ENCODE data around the gene DRC7.
A peak's percentile ranks its signal among the peaks of the same experiment; 100 is the strongest.
"Not testable (repeated sequence)": the region's sequence is repeated elsewhere in the genome, so short reads cannot be mapped to it uniquely, and the experiment has no call there.

DRC7 gene

DNA sequence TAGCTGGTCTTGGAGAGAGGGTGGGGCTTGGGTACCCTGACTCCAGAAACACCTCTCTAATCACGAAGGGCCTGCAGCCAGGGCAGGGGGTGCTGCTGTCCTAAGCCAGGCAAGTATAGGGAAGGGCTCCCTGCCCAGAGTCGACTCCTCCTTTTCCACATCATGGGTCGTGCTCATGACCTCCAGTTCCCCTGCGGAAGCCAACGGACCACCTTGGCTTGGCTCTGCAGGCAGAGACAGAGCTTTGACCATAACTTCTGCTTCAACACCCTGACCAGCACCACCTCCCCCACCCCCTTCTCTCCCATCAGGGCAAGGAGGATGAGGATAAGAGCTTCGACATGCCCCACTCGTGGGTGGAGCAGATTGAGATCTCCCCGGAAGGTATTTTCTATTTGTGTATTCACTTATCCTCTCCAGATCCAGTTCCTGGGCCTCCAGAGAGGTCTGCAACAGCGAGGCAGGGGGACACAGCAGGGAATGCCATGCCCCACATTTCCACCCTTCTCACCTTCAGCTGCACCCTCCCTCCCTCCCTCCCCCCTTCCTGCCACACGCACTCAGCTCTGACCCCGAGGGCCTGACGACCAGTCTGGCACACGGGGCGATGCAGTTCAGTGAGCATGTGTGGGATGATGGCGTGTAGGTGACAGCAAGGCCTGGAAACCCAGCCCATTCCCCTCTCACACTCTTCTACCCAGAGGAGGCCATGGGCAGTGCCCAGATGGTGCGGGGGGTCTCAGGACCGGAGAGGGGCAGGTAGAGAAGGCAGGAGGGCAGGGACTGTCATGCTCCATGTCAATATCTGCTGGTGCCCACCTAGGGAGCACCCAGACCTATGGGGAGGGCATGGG is 27.0 kb downstream of the DRC7 start:
- DNase-seq = no peak

DNA sequence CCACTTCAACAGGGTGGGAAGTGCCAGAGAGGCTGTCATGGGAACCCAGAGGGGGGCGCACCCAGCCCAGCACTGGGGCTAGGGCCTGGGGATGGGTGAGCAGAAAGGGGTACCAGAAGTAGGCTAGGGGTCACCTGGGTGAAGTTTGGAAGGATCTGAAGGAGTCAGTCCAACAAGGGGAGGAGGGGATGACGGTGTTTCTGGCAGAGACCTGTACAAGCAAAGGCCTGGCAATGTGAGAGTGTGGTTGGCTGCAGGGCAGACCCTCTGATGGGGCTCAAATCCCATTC is 27.5 kb downstream of the DRC7 start:
- no peak for DNase-seq

DNA sequence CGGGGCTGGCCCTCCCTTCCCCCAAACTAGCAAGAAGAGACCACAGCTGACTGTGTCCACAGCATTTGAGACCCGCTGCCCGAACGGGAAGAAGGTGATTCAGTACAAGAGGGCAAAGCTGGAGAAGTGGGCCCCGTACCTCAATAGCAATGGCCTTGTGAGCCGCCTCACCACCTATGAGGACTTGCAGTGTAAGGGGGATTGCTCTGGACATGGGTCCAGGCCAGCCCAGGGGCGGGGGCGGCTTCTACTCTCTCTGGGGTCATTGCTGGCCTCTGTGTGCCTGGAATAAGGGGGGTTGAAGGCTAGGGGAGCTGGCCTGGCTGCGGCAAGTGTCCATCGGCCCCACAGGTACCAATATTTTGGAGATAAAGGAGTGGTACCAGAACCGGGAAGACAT is 28.0 kb downstream of the DRC7 start:
- no peak for DNase-seq

DNA sequence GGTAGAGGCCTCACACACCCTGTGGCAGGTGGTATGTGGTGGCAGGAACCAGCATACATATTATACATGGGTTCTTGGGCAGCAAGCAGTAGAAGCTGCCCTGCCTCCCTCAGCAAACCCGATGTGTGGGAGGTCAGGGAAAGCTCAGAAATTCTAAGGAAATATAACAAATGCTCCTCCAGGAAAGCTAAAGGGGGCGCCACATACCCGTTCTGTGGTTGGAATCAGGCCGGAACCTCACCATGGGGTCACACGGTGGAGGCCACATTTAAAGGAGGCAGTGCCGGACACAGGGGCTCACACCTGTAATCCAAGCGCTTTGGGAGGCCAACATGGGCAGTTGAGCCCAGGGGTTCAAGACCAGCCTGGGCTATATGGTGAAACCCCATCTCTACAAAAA is 28.6 kb downstream of the DRC7 start:
- DNase-seq = no peak

DNA sequence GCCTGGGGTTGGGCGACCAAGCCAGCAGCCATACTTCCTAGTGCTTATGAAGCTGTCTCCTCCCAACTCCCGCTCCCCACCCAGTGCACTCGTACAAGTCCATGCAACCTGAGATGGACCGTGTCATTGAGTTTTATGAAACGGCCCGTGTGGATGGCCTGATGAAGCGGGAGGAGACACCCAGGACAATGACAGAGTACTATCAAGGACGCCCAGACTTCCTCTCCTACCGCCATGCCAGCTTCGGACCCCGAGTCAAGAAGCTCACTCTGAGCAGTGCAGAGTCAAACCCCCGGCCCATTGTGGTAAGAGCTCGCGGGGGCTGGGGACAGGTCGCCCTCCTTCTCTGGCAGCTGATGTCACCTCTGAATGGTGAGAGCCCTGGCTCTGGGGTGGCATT is 29.9 kb downstream of the DRC7 start:
- DNase-seq = no peak

DNA sequence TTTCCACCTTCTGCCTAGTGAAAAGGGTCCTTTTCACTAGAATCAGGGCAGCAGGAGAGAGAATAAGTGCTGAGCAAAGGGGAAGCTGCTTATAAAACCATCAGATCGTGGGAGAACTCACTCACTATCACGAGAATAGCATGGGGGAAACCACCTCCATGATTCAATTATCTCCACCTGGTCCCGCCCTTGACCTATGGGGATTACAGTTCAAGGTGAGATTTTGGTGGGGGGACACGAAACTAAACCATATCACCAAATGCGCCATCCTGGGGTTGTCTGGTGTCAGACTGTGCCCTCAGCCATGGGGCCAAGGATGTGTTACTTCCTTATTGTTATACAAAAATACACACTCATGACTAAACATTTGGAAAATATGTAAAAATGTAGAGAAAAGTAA is 30.5 kb downstream of the DRC7 start:
- no peak for DNase-seq

DNA sequence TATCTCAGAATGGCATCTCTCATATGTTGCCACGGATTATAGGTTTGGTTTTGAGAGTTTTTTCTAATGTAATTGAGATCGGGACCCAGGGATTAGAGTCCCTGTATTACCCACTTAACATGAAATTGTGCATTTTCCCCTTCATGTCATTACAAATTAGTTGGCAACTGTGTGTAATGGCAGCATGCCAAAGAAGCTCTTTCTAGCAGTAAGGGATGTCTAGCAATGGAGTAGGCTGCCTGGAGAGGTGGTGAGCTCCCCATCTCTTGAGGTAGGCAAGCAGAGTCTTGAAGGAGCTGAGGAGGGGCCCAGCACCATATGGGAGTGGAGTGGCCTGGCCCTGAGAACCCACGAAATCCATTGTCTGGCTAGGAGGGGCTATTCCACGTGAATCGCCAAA is 30.9 kb downstream of the DRC7 start:
- no peak for DNase-seq

DNA sequence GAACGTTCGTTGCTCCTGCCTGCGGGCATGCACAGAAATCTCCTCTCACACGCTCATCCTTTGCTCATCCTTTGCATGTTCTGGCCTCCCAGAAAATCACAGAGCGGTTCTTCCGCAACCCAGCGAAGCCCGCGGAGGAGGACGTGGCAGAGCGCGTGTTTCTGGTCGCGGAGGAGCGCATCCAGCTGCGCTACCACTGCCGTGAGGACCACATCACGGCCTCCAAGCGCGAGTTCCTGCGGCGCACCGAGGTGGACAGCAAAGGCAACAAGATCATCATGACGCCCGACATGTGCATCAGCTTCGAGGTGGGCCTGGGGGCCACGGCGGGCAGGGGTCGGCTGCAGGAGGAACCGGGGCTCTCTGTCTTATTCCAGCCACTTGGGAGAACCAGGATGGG is 31.4 kb downstream of the DRC7 start:
- DNase-seq = no peak

DNA sequence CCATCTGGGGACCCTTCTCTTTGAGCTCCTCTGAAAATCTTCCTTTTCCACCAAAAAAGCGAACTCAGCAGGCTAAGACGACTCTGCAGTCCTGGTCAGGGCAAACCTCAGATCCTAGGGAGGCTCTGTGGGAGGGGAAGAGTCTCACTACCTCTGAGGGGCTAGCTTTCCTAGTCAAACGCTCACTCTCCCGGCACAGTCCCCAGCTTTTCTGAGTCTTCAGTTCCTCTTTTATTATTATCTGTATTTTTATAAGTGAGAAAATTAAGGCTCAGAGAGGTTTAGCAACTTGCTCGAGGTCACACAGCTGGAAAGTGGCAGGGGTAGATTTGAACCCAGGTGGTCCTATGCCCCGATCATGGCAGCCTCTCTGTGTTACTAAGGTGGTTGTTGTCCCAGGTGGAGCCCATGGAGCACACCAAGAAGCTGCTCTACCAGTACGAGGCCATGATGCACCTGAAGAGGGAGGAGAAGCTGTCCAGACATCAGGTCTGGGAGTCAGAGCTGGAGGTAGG is 31.9 kb downstream of the DRC7 start:
- DNase-seq = no peak

DNA sequence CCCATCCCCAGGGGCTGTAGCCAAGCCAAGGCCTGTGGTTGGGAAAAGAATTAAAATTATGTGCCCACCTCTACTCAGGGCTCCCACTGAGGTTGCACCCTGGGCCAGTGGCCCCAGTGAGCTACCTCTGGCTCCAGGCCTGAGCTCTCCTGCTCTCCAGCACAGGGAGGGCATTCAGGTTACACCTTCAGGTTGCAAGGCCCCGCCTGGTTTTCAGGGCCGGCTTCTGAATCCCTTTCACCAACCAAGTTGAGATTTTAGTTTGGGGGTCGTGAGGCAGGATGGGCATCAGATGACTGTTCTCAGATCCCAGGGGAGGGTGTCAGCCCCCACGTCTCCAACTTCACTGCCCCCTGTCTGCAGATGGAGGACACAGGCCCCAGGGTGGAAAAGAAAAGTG is 33.0 kb downstream of the DRC7 start:
- no peak for DNase-seq

DNA sequence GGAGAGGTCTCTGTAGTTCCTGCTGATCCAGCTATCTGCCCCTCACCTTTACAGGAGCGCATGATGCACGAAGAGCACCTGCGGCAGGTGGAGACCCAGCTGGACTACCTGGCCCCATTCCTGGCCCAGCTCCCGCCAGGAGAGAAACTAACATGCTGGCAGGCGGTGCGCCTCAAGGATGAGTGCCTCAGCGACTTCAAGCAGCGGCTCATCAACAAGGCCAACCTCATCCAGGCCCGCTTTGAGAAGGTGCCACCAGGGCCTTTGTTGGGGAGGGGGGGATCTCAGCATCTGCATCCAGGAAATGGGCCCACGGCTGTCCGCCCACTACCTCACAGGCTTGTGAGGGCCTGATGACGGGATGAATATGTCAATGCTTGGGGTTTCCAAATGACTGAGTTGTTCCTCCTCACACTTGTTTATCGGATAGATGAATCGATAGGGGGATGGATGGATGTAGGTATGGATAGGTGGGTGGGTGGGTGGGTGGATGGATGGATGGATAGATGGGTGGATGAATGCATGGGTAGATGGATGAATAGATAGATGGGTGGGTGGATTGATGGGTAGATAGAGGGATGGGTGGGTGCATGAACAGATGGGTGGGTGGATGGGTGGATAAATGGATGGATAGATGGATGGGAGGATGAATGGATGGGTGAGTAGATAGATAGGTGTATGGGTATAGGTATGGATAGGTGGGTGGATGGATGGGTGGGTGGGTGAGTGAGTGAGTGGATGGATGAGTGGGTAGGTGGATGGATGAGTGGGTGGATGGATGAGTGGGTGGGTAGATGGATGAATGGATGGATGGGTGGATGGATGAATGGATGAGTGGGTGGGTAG is 34.0 kb downstream of the DRC7 start:
- DNase-seq = no peak

DNA sequence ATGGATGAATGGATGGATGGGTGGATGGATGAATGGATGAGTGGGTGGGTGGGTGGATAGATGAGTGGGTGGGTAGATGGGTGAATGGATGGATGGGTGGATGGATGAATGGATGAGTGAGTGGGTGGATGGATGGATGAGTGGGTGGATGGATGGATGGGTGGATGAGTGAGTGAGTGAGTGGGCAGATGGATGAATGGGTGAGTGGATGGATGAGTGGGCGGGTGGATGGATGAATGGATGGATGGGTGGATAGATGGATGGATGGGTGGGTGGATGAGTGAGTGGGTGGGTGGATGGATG is 34.5 kb downstream of the DRC7 start:
- no peak for DNase-seq

DNA sequence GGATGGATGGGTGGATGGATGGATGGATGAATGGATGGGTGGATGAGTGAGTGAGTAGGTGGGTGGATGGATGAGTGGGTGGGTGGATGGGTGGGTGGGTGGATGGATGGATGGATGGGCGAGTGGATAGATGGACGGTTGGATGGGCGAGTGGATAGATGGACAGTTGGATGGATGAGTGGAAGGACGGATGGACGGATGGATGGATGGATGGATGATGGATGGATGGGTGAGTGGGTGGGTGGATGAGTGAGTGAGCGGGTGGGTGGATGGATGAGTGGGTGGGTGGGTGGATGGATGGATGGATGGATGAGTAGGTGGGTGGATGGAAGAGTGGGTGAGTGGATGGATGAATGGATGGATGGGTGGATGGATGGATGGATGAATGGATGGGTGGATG is 35.2 kb downstream of the DRC7 start:
- DNase-seq = not testable (repeated sequence)

DNA sequence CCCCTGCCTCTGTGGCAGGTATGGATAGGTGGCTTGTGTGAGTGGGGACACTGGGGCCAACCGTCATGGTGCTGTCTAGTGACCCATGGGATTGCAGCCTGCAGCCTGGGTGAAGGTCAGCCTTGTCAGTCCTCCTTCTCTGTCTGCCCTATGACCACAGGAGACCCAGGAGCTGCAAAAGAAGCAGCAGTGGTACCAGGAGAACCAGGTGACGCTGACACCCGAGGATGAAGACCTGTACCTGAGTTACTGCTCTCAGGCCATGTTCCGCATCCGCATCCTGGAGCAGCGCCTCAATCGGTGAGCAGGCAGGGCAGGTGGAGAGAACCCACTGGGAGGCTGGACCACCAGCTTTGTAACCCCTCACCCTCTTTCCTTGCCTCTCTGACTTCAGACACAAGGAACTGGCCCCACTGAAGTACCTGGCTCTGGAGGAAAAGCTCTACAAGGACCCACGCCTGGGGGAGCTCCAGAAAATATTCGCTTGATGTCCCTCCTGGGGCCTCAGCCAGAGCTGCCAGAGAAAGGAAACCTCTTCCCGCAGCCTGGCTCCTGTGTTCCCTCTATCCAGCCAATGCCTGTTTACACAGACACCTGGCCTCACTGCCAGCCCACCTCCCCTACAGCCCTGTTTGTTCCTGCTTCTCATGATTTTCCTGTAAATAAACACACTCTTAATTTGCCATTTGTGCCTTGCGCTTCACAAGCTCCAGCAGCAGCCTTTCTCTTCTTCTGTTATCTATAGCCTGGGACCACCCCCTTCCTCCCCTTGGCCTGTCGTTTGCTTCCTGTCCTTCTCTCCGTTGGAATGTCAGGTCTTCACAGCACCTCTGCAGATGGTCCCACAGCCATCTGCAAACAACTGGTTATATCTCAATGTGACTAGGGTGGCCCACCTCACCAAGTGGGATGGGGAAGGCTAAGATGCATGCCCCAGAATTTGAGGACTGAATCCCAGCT is 36.4 kb downstream of the DRC7 start:
- no peak for DNase-seq

DNA sequence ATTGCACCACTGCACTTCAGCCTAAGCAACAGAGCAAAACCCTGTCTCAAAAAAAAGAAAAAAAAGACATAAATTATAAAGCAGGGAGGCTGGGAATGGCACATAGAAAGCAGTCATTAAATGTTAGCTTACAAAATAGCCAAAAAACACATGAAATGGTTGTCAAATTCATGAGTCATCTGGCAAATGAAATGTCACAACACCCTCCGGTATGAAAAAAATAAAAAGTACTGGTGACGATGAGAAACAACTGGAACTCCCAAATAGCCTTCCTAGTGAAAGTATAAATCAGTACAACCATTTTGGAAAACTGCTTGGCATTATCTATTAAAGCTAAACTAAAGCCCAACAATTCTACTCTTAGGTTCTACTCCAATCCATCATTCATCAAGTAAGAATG is 37.4 kb downstream of the DRC7 start:
- no peak for DNase-seq

DNA sequence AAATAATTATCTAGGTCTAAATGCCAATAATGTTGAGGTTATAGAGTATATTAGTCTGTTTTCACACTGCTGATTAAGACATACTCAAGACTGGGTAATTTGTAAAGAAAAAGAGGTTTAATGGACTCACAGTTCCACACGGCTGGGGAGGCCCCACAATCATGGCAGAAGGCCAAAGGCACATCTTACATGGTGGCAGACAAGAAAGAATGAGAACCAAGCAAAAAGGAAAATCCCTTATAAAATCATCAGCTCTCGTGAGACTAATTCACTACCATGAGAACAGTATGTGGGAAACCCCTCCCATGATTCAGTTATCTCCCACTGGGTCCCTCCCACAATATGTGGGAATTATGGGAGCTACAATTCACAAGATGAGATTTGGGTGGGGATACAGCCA is 38.1 kb downstream of the DRC7 start:
- DNase-seq = no peak

DNA sequence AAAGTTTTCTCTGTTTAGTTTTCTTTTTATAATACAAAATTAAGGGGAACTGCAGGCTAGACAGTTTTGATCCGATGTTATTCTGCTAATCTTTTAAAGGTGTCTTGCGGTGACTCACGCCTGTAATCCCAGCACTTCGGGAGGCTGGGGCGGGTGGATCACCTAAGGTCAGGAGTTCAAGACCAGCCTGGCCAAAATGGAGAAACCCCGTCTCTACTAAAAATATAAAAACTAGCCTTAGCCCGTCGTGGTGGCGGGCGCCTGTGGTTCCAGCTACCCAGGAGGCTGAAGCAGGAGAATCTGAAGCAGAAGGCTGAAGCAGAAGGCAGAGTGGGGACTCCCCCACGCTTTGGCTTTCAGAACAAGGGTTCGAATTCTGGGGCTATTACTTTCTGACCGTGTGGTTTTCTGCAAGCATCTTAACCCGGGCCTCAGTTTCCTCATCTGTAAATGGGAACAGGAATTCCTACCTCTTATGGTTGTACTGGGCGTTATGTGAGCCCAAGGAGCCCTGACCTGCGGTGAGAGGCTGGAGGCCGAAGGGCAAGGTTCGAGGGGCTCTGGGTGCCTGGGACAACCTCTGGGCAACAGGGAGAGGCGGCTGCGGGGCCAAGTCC is 39.8 kb downstream of the DRC7 start:
- no peak for DNase-seq

DNA sequence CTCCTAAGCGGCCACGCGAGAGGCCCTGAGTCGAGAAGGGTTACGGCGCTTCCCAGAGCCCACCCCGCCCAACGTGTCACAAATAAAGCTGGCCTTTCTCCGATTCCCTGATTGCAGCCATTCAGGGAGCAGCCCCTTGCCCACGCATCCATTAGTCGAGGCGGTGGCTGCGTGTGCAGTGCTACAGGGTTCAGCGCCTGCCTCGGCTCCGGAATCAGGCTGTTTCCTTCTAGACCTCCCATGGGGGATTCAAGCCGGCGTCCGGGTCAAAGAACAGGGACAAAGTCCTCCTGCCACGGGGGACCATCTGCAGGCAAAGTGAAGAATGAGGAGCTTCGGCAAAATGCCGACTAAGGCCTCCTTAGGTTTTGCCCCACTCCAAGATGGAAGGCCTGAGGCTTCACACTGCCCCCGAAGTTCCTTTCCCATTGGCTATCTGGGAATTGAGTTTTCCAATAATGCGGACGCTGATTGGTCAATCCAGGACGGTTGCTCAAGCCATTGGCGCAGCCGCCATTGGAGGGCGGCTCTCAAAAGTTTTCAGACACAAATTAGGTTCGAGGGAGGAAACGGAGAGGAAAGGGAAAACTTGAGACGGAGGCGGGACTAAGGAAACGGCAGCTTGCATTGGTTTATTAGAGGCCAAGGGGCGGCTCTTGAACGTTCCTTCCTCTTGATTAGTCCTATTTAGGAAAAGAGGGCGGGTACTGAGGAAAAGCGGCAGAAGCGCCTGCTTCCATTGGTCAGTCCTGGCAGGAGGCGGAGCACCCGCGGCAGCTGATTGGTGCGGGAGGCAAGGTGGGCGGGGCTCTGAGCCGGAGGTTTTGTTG is 40.5 kb downstream of the DRC7 start:
- DNase-seq = peak; percentile 96

DNA sequence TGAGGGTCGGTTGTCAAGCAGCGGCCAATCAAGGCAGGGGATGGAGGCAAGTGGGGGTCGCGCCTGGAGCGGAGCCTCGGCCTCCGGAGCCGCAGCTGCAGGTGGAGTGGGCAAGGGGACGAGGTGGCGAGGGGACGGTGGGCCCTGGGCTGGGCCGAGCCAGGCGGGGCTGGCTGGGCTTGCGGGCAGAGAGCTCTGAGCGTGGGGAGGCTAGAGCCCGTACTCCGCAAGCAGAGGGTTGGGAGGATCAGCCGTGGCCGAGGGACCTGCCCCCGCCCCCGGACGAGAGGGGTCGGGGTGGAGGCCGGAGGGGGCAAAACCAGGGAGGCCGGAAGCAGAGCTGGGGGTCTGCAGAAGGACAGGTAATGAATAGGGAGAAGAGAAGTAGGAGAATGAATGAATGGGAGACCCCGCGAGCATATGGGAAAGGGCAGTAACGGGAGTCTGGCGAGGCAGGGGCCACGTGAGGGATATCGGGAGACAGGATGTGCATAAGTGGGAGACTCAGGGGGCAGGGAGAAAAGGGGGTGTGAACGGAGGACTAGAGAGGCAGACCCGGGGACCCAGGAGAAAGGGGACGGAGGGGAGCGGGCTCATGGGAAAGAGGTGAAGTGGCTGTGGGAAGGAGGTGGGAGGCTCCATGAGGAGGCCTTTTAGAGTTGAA is 41.3 kb downstream of the DRC7 start, which contains the start of gene KATNB1:
Gene KATNB1, plus strand, starts transcription at position 16 of the 664 bp plus-strand sequence. CDS start 1,474 bp downstream, outside the sequence.
- no peak for DNase-seq

DNA sequence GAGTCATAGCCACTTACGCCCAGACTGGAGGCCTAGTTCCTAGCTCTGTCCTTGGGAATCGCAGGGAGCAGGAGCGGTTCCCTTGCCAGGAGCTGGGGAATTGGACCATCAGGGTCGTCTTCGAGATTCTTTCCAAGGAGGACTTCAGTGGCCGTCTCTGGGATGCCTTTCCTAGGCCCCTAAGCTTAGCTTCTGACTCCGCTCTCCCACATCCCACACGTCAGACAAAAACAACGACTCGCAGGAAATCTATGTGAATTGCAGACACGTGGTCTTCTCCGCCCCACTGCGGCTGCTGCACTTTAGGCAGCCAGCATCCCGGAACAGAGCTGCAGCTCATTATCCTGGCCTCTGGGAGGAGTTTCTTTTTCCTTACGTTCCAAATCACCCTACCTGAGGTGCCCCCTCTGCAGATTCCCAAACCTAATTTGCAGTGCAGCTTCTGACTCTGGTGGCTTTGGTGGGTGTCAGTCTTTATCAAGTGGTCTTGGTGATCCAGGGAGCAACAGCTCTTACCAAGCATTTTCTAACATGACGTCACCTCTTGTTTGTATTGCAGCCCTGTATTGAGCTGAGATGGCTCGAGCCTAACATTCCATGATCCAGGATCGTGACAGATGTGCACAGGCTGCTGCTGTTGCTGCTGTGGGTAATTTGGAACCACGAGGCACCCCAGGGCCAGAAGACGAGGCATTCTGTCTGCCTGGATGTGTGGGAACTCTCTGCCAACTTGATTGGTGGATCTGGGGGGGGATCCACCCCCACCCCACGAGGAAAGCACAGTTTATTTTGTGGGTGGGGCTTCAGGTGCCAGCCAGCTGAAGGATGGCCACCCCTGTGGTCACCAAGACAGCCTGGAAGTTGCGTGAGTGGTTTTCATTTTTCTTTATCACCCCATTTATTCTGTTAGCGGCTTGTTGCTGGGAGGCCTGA is 42.1 kb downstream of the DRC7 start:
- no peak for DNase-seq
